NCI-H2029 treated with DMSO at 0.1 percent for 48 hours (cell line): ENCODE results near the gene KRT34.
"Not testable (repeated sequence)": the region's sequence is repeated elsewhere in the genome, so short reads cannot be mapped to it uniquely, and the experiment has no call there.

Experiments used
- DNase-seq: peaks from one replicate; lab custom pipeline; 2025; lab: John Stamatoyannopoulos, UW

Gene KRT34

DNA sequence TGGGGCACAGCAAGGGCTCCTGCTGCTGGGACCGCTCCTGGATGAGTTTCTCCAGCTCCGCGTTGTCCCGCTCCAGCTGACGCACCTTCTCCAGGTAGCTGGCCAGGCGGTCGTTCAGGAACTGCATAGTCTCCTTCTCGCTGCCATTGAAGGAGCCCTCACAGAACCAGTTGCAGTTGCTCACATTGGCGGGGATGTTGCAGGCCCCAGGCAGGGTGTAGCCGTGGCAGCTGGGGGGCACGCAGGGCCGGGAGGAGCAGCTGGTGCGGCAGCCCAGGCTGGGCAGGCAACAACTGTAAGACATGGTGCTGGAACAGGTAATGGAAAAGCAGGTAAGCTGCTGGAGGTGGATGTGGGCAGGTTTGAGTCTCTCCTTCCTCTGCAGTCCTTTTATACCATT is at the start of gene KRT34:
KRT34 (minus strand) TSS at position 364 of the 400 bp plus-strand sequence; CDS start at position 304, 60 bp downstream.
- not testable (repeated sequence) for DNase-seq

DNA sequence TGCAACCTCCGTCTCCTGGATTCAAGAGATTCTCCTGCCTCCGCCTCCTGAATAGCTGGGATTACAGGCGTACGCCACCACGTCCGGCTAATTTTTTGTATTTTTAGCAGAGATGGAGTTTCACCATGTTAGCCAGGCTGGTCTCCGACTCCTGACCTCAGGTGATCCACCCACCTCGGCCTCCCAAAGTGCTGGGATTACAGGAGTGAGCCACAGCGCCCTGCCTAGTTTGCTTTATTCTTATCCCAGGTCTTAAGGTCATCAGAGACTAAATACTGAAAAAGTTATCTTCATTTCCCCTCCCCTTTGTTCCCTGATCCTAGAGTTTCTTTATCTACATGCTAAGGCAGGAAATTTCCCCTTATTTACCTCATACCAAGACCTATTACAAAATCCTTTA is 48.3 kb upstream of the KRT34 start:
- DNase-seq: not testable (repeated sequence)

DNA sequence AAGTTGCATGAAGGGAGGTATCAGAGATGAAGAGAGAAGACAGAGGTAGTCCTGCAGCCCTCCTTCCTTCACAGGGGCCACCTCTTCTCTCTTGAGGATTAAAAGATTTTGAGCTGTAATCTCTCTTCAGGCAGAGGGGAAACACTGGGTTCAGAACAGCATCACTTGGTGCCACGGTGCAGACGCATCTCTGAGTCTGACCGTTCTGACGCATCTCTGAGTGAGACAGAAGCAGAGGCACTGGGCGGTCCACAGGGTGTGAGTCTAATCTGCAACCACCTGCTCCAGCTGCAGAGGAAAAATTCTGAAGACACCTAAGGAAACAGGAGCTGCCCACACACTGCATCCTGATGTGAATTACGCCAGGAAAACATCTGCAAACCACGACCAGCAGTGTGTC is 47.6 kb upstream of the KRT34 start:
- no peak for DNase-seq

- DNase-seq: no peak
Measured at GRCh38 chr17:41428591-41429291, 46.6 kb upstream of the KRT34 start.

DNA sequence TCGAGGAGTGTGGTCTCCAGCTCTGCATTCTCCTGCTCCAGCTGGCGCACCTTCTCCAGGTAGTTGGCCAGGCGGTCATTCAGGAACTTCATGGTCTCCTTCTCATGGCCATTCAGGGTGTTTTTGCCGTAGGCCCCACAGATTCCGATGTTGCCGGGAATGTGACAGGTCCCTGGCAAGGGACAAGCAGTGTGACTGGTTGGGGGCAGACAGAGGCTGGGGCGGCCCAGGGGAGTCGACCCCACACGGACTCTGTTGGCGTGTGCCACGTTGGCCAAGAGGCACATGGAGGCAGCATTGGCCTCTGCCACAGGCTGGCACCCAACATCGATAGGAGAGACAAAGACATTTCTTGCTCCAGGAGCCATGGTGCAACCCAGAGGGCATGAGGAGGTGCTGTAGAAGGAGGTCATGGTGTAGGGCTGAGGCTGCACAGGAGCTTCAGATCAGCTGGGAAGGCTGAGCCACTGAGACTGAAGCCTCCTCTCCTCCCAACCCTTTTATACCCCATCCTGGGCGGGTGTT is 42.1 kb upstream of the KRT34 start, which contains the start of gene KRT37:
KRT37 (minus strand) TSS at position 475 of the 525 bp plus-strand sequence; CDS start at position 413, 62 bp downstream.
- DNase-seq: no peak

DNA sequence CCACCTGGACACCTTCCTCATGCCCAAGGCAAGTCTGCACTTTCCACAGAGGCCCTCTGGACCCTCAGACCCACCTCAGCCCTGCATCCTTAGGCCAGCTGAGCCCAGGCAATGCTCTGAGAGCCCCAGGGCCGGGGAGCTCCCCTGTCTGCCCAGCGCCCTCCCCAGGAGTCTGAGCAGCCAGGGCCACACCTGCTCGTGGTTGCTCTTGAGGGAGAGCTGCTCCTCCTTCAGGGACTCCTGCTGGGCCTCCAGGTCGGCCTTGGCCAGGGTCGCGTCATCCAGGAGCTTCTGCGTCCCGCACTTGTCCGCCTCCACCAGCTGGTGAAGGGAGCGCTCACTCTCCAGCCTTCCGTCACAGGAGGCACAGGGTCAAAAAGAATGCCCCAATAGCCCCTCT is 40.5 kb upstream of the KRT34 start:
- not testable (repeated sequence) for DNase-seq

DNA sequence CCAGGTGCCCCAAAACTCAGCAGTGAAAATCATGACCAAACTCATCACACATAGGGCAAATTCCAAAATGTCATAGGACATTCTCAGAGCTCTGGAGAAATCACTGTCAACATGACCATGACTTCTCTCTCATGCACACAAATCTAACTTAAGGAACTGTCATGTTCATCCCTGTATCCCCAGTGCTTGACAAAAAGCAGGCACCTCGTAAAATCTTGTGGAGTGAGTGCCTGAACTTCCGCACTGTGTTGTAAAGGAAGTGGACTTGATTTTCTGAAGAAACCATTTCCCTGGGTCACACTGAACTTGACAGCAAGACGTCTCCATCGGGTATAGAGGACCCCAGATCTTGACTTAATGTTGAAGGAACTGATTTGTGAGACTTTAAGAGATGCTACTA is 39.5 kb upstream of the KRT34 start:
- no peak for DNase-seq

- DNase-seq: no peak
Measured at GRCh38 chr17:41421116-41421515, 39.0 kb upstream of the KRT34 start.

- no peak for DNase-seq
Measured at GRCh38 chr17:41420134-41420533, 38.0 kb upstream of the KRT34 start.

GRCh38 chr17:41419716-41420115 is 37.6 kb upstream of the KRT34 start:
- DNase-seq: no peak

- peak; percentile 32 for DNase-seq
Measured at GRCh38 chr17:41418116-41418860, 36.2 kb upstream of the KRT34 start.

DNA sequence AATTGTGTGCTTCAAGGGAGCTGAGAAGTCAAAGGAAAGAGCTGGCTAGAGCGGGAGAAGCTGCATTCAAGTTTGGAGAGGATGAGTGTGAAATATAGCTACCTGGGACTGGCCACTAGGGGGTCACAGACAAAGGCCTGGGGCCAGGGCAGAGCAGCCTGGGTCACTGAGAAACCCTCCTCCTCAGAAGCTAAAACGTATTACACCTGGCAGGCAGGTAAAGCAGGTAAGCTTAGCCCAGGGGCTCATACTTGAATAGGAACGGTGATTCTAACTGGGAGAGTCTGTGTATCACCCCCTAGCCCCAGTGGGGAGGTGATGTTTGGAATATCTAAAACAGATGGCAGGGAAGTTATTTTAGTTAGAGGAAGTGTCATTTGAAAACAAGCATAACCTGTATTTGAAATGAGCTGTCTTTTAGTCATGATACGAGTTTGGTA is 35.5 kb upstream of the KRT34 start:
- DNase-seq: no peak

DNA sequence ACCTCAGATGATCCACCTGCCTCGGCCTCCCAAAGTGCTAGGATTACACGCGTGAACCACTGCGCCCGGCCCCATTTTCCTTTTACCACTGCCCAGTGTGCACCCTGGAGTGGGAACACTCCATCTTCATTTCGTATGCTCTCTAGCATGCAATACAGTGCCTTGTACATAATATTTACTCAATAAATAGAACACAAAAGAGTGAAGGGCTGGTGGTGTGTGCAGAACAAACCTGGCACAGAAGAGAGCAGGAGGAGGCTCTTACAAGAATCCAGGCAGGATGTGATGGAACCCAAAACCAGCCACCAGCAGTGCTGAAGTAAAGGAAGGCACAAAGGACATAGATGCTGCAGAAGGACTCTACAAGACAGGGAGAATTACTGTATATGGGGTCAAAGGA is 35.0 kb upstream of the KRT34 start:
- DNase-seq: peak; percentile 46

- peak; percentile 57 for DNase-seq
Measured at GRCh38 chr17:41416479-41416878, 34.4 kb upstream of the KRT34 start.

GRCh38 chr17:41415833-41416335 is 33.8 kb upstream of the KRT34 start:
- DNase-seq: no peak

- DNase-seq: no peak
Measured at GRCh38 chr17:41415411-41415810, 33.3 kb upstream of the KRT34 start.

GRCh38 chr17:41413982-41414381 is 31.9 kb upstream of the KRT34 start:
- DNase-seq: no peak

- peak; percentile 18 for DNase-seq
Measured at GRCh38 chr17:41413353-41413957, 31.3 kb upstream of the KRT34 start.

GRCh38 chr17:41411072-41411840 is 29.1 kb upstream of the KRT34 start:
- DNase-seq: no peak

DNA sequence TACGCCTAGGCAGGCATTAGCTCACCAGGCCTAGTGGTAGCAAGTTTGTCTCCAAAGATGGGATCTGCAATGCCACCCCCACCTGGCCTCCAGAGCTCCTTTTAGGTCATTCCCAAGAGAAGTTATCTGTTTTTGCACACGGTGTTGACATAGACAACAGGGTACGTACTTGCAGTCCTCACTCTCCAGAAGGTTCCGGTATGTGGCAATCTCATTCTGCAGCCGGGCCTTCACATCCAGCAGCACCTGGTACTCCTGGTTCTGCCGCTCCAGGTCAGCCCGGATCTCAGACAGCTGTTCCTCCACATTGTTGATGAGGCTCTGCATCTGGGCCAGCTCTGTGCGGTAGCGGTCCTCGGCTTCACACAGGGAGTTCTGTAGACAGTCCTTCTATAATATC is 25.1 kb upstream of the KRT34 start:
- no peak for DNase-seq

DNA sequence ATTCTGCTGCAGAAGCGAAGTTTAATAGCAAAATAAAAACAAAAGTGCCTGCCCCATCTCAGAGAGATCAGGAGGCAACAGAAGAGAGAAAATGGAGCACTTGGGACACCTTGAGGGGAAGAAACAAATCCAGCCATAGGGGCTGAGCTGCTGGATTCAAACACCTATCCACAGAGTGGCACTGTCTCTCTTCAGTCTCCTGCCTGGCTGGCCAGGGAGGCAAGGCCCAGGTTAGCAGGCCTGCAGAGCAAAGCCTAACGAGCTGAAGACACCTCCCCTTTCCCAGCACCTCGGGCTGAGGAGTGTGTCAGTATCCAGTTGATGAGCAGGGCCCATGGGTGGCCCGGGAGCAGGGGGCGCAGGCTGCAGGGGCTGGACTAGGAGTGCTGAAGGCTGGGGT is 24.1 kb upstream of the KRT34 start:
- no peak for DNase-seq
